CD4-positive, alpha-beta T cell treated with Interleukin-21 for 1 hour (primary cell): ENCODE data around the gene LAPTM4A.

Source experiments
- DNase-seq: peaks from one replicate; pipeline ENCODE4 v3.0.0-alpha.2; 2020

Gene LAPTM4A

DNA sequence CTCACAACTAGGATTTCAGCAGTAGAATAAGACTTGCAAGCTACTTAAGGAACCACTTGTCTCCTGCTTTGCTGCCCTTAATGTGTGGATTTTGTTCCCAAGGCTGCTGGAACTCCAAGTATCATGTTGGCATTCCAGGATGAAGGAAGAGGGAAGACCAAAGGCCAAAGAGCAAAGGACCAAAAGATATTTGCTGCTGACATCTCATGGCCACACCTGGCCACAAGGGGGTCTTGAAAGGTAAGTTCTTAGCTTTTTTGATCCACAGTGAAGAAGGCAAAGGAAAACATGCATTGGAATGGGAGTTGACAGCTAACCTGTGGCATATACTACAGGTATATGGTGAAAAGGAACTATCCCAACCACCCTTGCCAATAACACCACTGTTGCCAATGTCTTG lies 35.1 kb downstream of the LAPTM4A start:
- DNase-seq, result no peak

DNA sequence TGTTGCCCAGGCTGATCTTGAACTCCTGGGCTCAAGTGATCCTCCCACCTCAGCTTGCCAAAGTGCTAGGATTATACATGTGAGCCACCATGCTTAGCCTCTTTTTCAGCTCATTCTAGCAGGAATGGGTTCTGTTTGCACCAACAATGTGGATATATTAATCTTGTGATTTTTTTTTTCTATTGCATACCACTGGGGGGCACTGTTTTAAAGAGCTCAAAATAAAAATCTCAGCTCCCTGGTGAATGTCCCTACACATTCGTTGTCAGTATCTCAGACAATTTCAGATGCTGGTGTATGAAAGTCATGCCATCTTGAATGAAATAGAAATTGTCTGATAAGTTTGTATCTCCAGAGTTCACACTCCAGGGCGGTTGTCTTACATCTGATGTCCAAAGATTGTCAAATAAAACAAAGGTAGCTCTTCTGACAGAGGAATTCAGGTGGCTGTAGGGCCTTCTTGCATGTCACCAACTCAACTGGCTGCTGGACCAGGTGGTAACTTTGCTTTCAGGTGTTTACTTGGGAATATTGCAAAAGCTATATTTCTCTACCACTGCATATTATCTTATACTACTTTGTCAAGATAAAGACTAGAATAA lies 35.8 kb downstream of the LAPTM4A start:
- peak; percentile 52 for DNase-seq

- no peak for DNase-seq
Observed at GRCh38 chr2:20013126-20013849, 38.1 kb downstream of the LAPTM4A start.

DNA sequence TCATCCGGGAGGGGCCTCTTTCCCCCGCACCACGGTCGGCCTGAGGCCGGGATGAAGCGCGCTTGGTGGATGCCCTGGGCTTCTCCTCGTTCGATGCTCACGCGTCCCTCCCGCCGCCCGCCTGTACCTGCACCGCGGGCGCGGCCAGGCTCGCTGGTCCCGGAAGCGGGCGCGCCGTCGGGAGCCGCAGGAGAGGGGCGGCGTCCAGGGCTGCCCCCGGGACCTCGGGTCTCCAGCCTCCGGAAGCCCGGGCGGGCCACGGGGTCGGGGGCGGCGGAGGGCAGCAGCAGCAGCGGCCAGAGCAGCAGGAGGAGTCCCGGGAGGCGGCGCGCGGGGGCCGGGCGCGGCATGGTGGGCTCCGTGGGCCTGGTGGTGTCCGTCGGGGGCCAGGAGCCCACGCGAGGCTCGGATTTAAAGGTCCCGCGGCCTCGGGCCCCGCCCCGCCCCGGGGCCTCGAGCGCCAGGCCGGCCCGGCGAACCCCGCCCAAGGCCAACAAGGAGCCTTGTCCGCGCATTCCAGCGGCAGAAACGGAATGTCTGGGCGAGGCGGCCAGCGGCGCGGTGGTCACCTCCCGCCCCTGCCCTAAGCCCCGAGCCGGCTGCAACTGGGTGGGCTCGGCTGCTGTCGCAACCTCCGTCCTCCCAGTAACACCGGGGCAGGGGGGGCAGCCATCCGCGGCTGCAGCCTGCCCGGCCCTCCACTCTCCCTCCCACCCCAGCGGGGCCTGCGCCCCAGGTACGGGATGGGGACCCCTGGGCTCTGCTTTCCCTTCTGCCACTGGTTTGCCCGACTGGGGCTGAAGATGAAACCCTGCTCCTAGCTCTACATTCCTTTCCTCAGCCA lies 38.9 kb downstream of the LAPTM4A start, which contains the start of gene MATN3:
MATN3 (minus strand) TSS at position 387 of the 844 bp plus-strand sequence; CDS start at position 350, 37 bp downstream.
- DNase-seq, result no peak

- DNase-seq, result no peak
Observed at GRCh38 chr2:20012032-20012281, 39.5 kb downstream of the LAPTM4A start.

GRCh38 chr2:20011276-20012031 lies 40.0 kb downstream of the LAPTM4A start:
- no peak for DNase-seq

GRCh38 chr2:20008703-20009102 lies 42.7 kb downstream of the LAPTM4A start:
- no peak for DNase-seq

DNA sequence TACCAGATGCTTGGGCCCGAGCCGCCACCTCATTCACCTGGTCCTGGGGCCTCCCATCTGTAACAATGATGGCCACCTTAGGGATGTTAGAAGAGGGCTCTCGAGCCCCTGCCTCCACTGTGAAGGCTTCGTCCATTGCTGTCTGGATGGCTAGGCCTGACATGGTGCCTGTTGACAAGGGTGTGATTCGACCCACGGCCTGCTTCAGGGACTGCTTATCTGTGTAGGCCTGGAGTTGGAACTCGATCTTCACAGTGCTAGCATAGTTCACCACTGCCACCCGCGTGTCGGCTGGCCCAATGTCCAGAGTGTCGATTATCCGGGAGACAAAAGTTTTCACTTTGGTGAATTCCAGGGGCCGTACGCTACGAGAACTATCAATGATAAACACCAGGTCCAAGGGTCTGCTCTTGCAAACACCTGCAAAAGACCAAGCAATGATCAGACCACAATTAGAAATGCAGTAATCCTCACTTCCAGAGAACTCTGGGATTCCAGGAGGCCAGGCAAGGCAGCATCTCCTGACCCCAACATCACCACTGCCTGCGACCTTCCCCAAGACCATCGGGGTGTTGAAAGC lies 45.4 kb downstream of the LAPTM4A start:
- no peak for DNase-seq

DNA sequence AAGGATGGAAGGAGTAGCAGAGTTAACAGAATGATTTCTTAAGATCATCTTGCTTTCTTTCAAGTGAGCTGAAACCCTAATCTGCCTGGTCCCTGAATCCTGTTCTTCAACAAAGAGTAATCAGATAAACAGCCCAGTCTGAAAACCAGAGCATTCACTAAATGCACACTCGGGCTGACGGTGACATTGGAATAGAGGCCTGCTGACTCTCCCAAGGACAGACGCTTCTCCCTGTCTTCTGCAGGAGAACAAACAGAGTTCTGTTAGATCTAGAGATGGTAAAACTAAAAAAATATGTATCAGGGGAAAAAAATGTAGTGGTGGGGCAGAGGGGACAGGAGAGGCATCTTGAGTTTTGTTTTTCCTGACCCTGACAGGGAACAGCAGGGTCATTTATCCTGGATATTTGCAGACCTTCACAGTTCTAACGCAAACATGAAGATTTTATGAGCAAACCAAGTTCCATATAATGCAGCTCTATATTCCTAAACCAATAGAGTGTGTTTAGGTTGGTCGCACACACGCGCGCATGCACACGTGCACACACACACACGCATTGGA lies 46.3 kb downstream of the LAPTM4A start:
- DNase-seq, result no peak

DNA sequence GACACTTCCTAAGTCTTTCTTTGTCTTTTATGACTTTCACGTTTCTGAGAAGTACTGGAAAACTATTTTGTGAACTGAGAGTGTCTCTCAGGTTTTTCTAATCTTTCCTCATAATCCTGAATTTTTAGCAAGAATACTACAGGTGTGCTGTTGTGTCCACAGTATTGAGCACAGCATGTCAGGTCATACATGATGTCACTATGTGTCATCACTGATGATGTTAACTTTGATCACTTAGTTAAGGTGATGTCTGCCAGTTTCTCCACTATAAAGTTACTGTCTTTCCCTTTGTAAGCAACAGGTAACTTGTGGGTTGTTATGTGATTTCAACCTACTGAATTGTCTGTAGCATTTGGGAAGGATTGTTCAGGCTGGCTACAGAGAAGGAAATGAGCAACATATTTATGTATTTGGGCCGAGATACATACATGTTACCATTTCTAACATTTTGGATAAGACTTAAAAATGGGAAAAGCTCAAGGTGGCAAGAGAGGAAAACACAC lies 50.0 kb downstream of the LAPTM4A start:
- DNase-seq, result no peak

- no peak for DNase-seq
Observed at GRCh38 chr2:19993731-19994130, 57.7 kb downstream of the LAPTM4A start.

DNA sequence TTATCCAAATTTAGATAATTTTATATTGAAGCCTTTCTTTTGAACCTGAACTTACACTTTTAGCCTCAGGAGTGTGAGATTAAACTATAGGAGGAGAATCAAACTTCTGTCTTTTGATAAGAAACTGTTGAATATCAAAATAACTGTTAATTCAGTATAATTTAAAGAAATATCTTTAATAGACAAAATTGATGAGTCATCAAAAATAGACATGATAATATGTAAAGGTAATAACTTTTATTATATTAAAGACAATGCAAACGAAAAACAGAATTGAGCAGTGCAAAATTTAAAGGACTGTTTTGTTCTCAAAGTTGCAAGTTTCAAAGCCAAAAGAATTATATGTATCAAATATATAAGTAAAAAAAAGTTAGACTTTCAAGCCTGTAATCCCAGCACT lies 59.5 kb downstream of the LAPTM4A start:
- DNase-seq, result no peak

- DNase-seq, result no peak
Observed at GRCh38 chr2:19990416-19990728, 61.1 kb downstream of the LAPTM4A start.

GRCh38 chr2:19989667-19990415 lies 61.6 kb downstream of the LAPTM4A start, which contains the start of gene WDR35:
Gene WDR35, minus strand, starts transcription at chr2:19990105. Its CDS starts 90 bp downstream, at chr2:19990015.
- DNase-seq, result peak; percentile 92

DNA sequence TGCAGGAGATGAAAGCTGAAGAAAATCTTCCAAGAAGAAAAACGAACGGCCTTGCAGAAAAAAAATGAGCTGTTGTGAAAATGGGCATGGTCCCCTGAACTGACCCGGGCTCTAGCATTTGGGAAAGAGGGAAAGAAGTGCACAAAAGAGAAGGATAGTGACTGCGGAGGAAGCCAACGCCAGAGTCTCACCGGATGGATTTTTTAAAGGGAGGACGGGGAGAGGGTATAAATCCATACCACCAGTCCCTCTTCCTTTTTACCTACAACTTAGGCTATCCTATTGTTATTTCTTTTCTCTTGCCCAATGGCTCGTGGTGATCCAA lies 62.1 kb downstream of the LAPTM4A start:
- no peak for DNase-seq

DNA sequence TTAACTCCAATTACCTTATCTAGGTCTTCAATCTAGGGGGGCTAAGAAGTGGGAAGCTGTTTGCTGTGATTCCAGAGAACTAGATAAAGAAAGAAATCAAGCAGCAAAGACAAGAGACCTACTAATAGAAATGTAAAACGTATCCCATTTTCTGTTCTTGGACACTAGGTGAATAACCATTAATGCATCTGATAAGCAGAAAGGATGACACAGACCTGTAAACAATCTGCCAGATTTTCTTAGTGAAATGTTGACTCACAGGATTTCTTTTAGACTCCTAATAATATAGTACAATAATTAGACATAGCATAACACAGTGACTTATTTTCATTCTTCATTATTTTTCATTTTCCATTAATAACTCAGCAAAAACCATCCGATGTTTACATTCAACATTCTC lies 62.8 kb downstream of the LAPTM4A start:
- no peak for DNase-seq

DNA sequence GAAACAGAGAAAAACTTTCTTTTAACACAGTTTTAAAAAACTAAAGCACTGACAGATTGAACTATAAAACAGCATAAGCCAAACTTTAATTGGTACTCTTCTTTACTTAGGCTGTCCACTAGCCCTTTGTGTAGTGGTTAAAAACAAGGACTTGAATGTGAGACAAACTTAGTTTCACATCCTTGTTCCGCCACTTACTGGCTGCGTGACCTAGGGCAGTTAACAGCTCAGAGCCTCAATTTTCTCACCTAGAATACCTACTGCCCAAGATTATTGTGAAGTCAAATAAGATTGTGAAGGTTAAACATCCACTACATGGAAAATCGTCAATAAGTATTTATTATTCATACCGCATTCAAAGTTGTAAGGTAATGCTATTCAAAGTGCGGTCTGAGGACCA lies 63.5 kb downstream of the LAPTM4A start:
- no peak for DNase-seq
